Astrocyte (in vitro differentiated cells and primary cell): ENCODE measurements around the gene NDOR1. TPM values are rescaled to one million over a fixed set of nuclear protein-coding genes. Genes with fewer than 3 reads are reported as not detected.

Experiments used
- DNase-seq: peaks from one replicate; pipeline ENCODE4 v3.0.0-alpha.2; 2010; ENCODE audit warnings: low read depth
- FAIRE-seq: peaks from 2 replicates; lab custom pipeline; 2011; peaks lifted over from hg19 to GRCh38; lab: Jason Lieb, UNC
- H2AFZ ChIP-seq: 2 replicates; pipeline ENCODE4 v1.6.0; 2012; ENCODE audit warnings: low read depth, low read length, inconsistent platforms
- H3K27ac ChIP-seq: 2 replicates; pipeline ENCODE4 v1.5.1; 2011; ENCODE audit warnings: low read depth, low read length, inconsistent platforms
- H3K27me3 ChIP-seq: 2 replicates; pipeline ENCODE4 v1.6.0; 2011; ENCODE audit warnings: low read length, inconsistent platforms; ENCODE audit not compliant: insufficient read depth
- H3K36me3 ChIP-seq: 2 replicates; pipeline ENCODE4 v1.5.1; 2011; ENCODE audit warnings: low read length, inconsistent platforms; ENCODE audit not compliant: insufficient read depth
- H3K4me1 ChIP-seq: 2 replicates; pipeline ENCODE4 v1.5.1; 2011; ENCODE audit warnings: low read length, inconsistent platforms; ENCODE audit not compliant: insufficient read depth
- H3K4me2 ChIP-seq: 2 replicates; pipeline ENCODE4 v1.6.0; 2012; ENCODE audit warnings: low read length, inconsistent platforms
- H3K4me3 ChIP-seq: 2 replicates; pipeline ENCODE4 v1.5.1; 2011; ENCODE audit warnings: low read depth, mild to moderate bottlenecking, low read length, inconsistent platforms; ENCODE audit not compliant: insufficient read depth
- H3K79me2 ChIP-seq: 2 replicates; pipeline ENCODE4 v1.6.0; 2012; ENCODE audit warnings: mild to moderate bottlenecking, low read length, inconsistent platforms; ENCODE audit not compliant: insufficient read depth
- H3K9ac ChIP-seq: 2 replicates; pipeline ENCODE4 v1.6.0; 2012; ENCODE audit warnings: mild to moderate bottlenecking, low read length, inconsistent platforms
- H3K9me3 ChIP-seq: 2 replicates; pipeline ENCODE4 v1.5.1; 2012; ENCODE audit warnings: low read depth, mild to moderate bottlenecking, low read length, inconsistent platforms; ENCODE audit not compliant: insufficient read depth
- H4K20me1 ChIP-seq: 2 replicates; pipeline ENCODE4 v1.6.0; 2012; ENCODE audit warnings: low read length, inconsistent platforms; ENCODE audit not compliant: insufficient read depth
- H3K27ac Mint-ChIP-seq: one replicate; pipeline ENCODE4 v1.8.0; 2021; ENCODE audit warnings: mild to moderate bottlenecking, mixed read lengths; ENCODE audit not compliant: unreplicated experiment
- H3K27me3 Mint-ChIP-seq: one replicate; pipeline ENCODE4 v1.8.0; 2021; ENCODE audit warnings: low read depth, mixed read lengths; ENCODE audit not compliant: unreplicated experiment
- H3K36me3 Mint-ChIP-seq: one replicate; pipeline ENCODE4 v1.8.0; 2021; ENCODE audit warnings: low read depth, mixed read lengths; ENCODE audit not compliant: unreplicated experiment
- H3K4me1 Mint-ChIP-seq: one replicate; pipeline ENCODE4 v1.8.0; 2021; ENCODE audit warnings: low read depth, mixed read lengths; ENCODE audit not compliant: unreplicated experiment
- H3K4me3 Mint-ChIP-seq: one replicate; pipeline ENCODE4 v1.8.0; 2021; ENCODE audit warnings: mild to moderate bottlenecking, moderate library complexity, mixed read lengths; ENCODE audit not compliant: unreplicated experiment
- H3K9me3 Mint-ChIP-seq: one replicate; pipeline ENCODE4 v1.8.0; 2021; ENCODE audit warnings: mild to moderate bottlenecking, mixed read lengths; ENCODE audit not compliant: unreplicated experiment
- EZH2 ChIP-seq: IDR thresholded peaks from 2 replicates; pipeline ENCODE4 v1.6.1; 2012; ENCODE audit warnings: mild to moderate bottlenecking, low read length, inconsistent platforms; ENCODE audit not compliant: insufficient read depth
- total RNA-seq: library from RNA; stranded (reverse); gene quantifications from 2 replicates; pipeline ENCODE4 v1.2.1, GENCODE V29; 2021
- TF ChIP-seq, protein P1 (sequence below): IDR thresholded peaks from 2 replicates; pipeline ENCODE4 v1.5.1; 2011; ENCODE audit warnings: low read depth, mild to moderate bottlenecking, inconsistent platforms, low read length, moderate library complexity; ENCODE audit not compliant: insufficient read depth

The NDOR1 gene
- total RNA-seq, 1 donor from 2014 or later = 14.5 TPM

DNA sequence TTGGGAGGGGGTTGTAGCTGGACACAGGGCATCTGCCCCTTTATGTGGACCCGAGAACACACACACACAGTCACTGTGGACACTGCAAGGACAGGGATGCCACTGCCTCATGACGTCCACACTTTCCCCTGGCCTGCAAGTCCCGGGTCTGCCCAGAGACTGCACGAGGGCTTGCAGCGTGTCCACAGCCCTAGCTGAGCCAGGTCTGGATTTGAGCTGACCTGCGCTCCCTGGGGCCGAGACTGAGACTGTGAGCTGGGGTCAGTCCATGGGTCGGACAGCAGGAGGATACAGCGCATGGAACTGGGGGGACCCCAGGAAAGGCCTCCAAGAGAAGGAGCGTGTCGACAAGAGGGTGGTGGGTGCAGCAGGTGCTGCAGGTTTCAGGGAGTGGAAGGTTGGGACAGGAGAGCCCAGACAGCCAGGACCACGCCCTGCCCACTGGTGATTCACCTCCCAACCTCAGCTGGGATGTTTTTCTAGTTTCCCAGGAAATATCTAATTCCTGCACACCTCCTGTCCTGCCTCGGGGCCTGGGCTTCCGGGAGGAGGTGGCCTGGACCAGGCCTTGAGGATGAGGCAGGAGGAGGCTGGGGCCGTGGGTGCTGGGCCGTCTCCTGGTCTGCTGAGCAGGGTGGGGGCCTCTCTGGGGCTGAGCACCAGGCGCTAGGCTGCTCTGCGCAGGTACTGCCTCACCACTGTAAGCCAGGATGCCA lies 21.0 kb downstream of the NDOR1 start:
- Histone ChIP-seq H3K9ac (no peak overlapping the region), H2AFZ (no peak overlapping the region), H3K36me3 (no peaks in the 10 kb centered on the region), H3K79me2 (no peaks in the 10 kb centered on the region), H4K20me1 (no peaks in the 10 kb centered on the region), H3K27ac (no peak overlapping the region), H3K4me1 (peaks cover 22% of the 10 kb centered on the region), H3K27me3 (no peaks in the 10 kb centered on the region), H3K4me3 (no peak overlapping the region), H3K4me2 (no peak overlapping the region), H3K9me3 (no peaks in the 10 kb centered on the region)
- Mint-ChIP-seq H3K27me3 (no peaks in the 10 kb centered on the region), H3K4me1 (peaks cover 4% of the 10 kb centered on the region), H3K4me3 (no peak overlapping the region), H3K27ac (no peak overlapping the region), H3K9me3 (no peaks in the 10 kb centered on the region), H3K36me3 (no peaks in the 10 kb centered on the region)
- FAIRE-seq = no peak
- no peak for DNase-seq
- TF ChIP-seq, protein P1, sequence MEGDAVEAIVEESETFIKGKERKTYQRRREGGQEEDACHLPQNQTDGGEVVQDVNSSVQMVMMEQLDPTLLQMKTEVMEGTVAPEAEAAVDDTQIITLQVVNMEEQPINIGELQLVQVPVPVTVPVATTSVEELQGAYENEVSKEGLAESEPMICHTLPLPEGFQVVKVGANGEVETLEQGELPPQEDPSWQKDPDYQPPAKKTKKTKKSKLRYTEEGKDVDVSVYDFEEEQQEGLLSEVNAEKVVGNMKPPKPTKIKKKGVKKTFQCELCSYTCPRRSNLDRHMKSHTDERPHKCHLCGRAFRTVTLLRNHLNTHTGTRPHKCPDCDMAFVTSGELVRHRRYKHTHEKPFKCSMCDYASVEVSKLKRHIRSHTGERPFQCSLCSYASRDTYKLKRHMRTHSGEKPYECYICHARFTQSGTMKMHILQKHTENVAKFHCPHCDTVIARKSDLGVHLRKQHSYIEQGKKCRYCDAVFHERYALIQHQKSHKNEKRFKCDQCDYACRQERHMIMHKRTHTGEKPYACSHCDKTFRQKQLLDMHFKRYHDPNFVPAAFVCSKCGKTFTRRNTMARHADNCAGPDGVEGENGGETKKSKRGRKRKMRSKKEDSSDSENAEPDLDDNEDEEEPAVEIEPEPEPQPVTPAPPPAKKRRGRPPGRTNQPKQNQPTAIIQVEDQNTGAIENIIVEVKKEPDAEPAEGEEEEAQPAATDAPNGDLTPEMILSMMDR = no peak
- TF ChIP-seq EZH2 = no peak

GRCh38 chr9:137227054-137227852 lies 21.8 kb downstream of the NDOR1 start, which contains the start of gene RNF224:
RNF224 (plus strand) TSS chr9:137227502; CDS start chr9:137228336, 834 bp downstream.
- Mint-ChIP-seq H3K27ac (peak within 1 kb of the TSS; percentile 77), H3K9me3 (no peaks in the 10 kb centered on the region), H3K4me1 (peaks cover 4% of the 10 kb centered on the region), H3K4me3 (no peak within 1 kb of the TSS), H3K27me3 (no peaks in the 10 kb centered on the region), H3K36me3 (no peaks in the 10 kb centered on the region)
- FAIRE-seq (no peak), DNase-seq (peak; percentile 27)
- Histone ChIP-seq H2AFZ (peak within 1 kb of the TSS; percentile 18), H3K4me1 (peaks cover 22% of the 10 kb centered on the region), H3K4me3 (no peak within 1 kb of the TSS), H3K27ac (no peak within 1 kb of the TSS), H3K36me3 (no peaks in the 10 kb centered on the region), H3K79me2 (no peaks in the 10 kb centered on the region), H3K9me3 (no peaks in the 10 kb centered on the region), H3K4me2 (peak within 1 kb of the TSS; percentile 35), H3K27me3 (no peaks in the 10 kb centered on the region), H3K9ac (no peak within 1 kb of the TSS), H4K20me1 (no peaks in the 10 kb centered on the region)
- TF ChIP-seq EZH2 = no peak
- TF ChIP-seq, protein P1 = peak; percentile 61
